ENCODE measurements around the gene KIDINS220.

Gene KIDINS220

GRCh38 chr2:8847400-8847799, 10.0 kb upstream of the KIDINS220 start:
- no peak overlapping the region for H3K4me3 ChIP-seq (ENCODE audit: low read depth, low read length)
- TF ChIP-seq, protein P1, sequence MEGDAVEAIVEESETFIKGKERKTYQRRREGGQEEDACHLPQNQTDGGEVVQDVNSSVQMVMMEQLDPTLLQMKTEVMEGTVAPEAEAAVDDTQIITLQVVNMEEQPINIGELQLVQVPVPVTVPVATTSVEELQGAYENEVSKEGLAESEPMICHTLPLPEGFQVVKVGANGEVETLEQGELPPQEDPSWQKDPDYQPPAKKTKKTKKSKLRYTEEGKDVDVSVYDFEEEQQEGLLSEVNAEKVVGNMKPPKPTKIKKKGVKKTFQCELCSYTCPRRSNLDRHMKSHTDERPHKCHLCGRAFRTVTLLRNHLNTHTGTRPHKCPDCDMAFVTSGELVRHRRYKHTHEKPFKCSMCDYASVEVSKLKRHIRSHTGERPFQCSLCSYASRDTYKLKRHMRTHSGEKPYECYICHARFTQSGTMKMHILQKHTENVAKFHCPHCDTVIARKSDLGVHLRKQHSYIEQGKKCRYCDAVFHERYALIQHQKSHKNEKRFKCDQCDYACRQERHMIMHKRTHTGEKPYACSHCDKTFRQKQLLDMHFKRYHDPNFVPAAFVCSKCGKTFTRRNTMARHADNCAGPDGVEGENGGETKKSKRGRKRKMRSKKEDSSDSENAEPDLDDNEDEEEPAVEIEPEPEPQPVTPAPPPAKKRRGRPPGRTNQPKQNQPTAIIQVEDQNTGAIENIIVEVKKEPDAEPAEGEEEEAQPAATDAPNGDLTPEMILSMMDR (conservative IDR thresholded peaks at IDR 0.05; ENCODE audit: low read depth, low read length): no peak
- no peak for DNase-seq (ENCODE audit: low read depth)

DNA sequence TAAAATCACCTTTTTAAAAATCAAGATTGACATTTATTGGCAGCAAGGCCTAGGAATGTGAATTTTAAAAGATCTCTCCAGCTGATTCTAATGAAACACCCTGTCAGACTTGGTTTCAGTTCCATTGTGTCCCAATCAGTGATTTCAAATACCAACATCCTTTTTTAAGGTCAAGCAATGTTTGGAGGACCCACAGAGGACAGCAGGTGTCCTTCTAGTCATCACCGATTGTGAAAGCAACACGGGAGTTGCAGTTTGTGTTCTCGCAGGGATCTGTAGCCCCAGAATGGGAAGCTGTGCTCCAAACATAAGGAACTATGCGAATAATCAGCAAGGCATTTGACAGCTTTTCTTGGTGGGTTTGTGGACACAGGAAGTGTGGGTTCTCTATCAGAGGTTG, 4.5 kb upstream of the KIDINS220 start:
- TF ChIP-seq, protein P1 (conservative IDR thresholded peaks at IDR 0.05; ENCODE audit: low read depth, low read length): no peak
- no peak overlapping the region for H3K4me3 ChIP-seq (ENCODE audit: low read depth, low read length)
- DNase-seq (ENCODE audit: low read depth): no peak

GRCh38 chr2:8840475-8841091, 3.2 kb upstream of the KIDINS220 start:
- TF ChIP-seq, protein P1 (conservative IDR thresholded peaks at IDR 0.05; ENCODE audit: low read depth, low read length): no peak
- no peak for DNase-seq (ENCODE audit: low read depth)
- no peak overlapping the region for H3K4me3 ChIP-seq (ENCODE audit: low read depth, low read length)

GRCh38 chr2:8839189-8839965, 2.0 kb upstream of the KIDINS220 start:
- TF ChIP-seq, protein P1 (conservative IDR thresholded peaks at IDR 0.05; ENCODE audit: low read depth, low read length): no peak
- no peak overlapping the region for H3K4me3 ChIP-seq (ENCODE audit: low read depth, low read length)
- DNase-seq (ENCODE audit: low read depth): no peak

DNA sequence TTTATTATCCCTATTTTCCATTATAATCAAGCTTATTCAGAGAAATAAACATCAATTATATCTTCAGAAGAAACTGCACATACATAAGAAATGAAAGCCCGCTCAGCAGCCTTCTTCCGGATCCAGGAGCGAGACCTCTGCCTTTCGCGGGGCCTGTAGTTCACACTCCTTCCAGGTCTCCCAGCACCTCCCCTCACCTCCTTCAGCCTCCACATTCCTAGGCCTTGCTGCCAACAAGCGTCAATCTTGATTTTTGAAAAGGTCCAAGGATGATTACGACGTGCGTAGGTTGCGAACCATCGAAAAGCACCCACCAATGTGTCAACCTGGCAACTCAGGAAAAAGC, 355 bp upstream of the KIDINS220 start:
- DNase-seq (ENCODE audit: low read depth): no peak
- no peak overlapping the region for H3K4me3 ChIP-seq (ENCODE audit: low read depth, low read length)

GRCh38 chr2:8835279-8835678, 2.1 kb downstream of the KIDINS220 start:
- TF ChIP-seq, protein P1 (conservative IDR thresholded peaks at IDR 0.05; ENCODE audit: low read depth, low read length): no peak
- no peak for DNase-seq (ENCODE audit: low read depth)
- H3K4me3 ChIP-seq (ENCODE audit: low read depth, low read length): no peak overlapping the region

More for the DNA sequence above, 355 bp upstream of the KIDINS220 start:
- TF ChIP-seq, protein P1 (conservative IDR thresholded peaks at IDR 0.05; ENCODE audit: low read depth, low read length): no peak

DNA sequence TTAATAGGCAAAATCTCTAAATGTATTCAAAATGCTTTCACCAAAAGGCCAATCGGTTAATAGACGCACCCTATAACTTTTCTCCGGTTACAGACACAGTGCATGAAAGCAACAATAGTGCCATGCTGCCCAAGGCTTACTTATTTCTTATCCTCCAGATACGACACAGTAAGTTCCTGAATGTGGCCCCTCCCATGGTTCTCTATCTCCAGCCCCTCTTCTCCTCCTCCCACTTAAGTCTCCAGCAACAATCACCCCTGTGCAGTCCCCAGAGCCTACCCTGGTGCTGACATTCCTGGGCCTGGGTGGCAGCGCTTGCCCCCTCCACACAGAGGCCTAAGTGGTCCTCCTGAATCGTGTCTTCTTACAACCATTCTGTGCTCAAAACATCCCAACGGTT, 3.6 kb downstream of the KIDINS220 start:
- no peak for DNase-seq (ENCODE audit: low read depth)
- TF ChIP-seq, protein P1 (conservative IDR thresholded peaks at IDR 0.05; ENCODE audit: low read depth, low read length): no peak
- no peak overlapping the region for H3K4me3 ChIP-seq (ENCODE audit: low read depth, low read length)
